ENCODE data around the gene ASB18. TPM values are rescaled to one million over a fixed set of nuclear protein-coding genes. Genes with fewer than 3 reads are reported as not detected.

The ASB18 gene
- polyA plus RNA-seq, 1 donor (not counting 4 experiments of a cell fraction or from before 2014, with no cell fraction given): not detected

- peak overlapping the region in 1 of 3 experiments; percentile 51 for H3K4me3 ChIP-seq (ENCODE audit: control insufficient read depth in 2 of 3, extremely low read depth in 1 of 3, insufficient read depth in 2 of 3, low read depth in 1 of 3, low read length in 3 of 3)
- H3K27me3 ChIP-seq (ENCODE audit: control insufficient read depth, extremely low read depth, insufficient read depth, low read length): no peaks in the 10 kb centered on the region
- FAIRE-seq: no peak
Observed at GRCh38 chr2:236180831-236181453, 83.3 kb downstream of the ASB18 start.

GRCh38 chr2:236180076-236180816 is 84.0 kb downstream of the ASB18 start:
- FAIRE-seq: peak; percentile 89

More at GRCh38 chr2:236180831-236181453, 83.3 kb downstream of the ASB18 start:
- H4K20me1 ChIP-seq (ENCODE audit: control insufficient read depth, extremely low read depth, insufficient read depth, low read length): no peaks in the 10 kb centered on the region
- no peak overlapping the region for H2AFZ ChIP-seq (ENCODE audit: control insufficient read depth, low read length)
- no peak for DNase-seq (ENCODE audit: low read depth, low spot score)
- H3K36me3 ChIP-seq (ENCODE audit: control insufficient read depth in 2 of 2, extremely low read depth in 1 of 2, insufficient read depth in 2 of 2, low read length in 2 of 2): no peaks in the 10 kb centered on the region
- peak overlapping the region; percentile 85 for H3K4me2 ChIP-seq (ENCODE audit: control insufficient read depth, extremely low read depth, insufficient read depth, low read depth, low read length)
- peaks cover 23% of the 10 kb centered on the region for H3K4me1 ChIP-seq (ENCODE audit: control insufficient read depth, extremely low read depth, insufficient read depth, low read length)
- H3K9me1 ChIP-seq (ENCODE audit: control insufficient read depth, extremely low read depth, insufficient read depth, low read length): no peaks in the 10 kb centered on the region
- TF ChIP-seq EZH2 (IDR thresholded peaks at IDR 0.05; ENCODE audit: low read length) (no peak), CTCF (optimal IDR thresholded peaks at IDR 0.05 in 1 of 3, IDR thresholded peaks at IDR 0.05 in 1 of 3, conservative IDR thresholded peaks at IDR 0.05 in 1 of 3; ENCODE audit: extremely low read depth in 1 of 3, insufficient read depth in 2 of 3, low read length in 3 of 3) (peak; percentile 55 to 66 (median 64))
- no peaks in the 10 kb centered on the region for H3K9me3 ChIP-seq (ENCODE audit: control insufficient read depth, low read depth, low read length)
- no peaks in the 10 kb centered on the region for H3K79me2 ChIP-seq (ENCODE audit: control insufficient read depth, insufficient read depth, low read length)
- H3K9ac ChIP-seq (ENCODE audit: control insufficient read depth, extremely low read depth, insufficient read depth, low read length): no peak overlapping the region
- no peak overlapping the region for H3K27ac ChIP-seq (ENCODE audit: control insufficient read depth, insufficient read depth, low read length)
- dilution Hi-C loops (cut with MboI; ENCODE audit: extremely low pct_ligation_motif_present, low sequenced_read_pairs): no loop called here

More at GRCh38 chr2:236180076-236180816, 84.0 kb downstream of the ASB18 start:
- Histone ChIP-seq H3K36me3 (ENCODE audit: control insufficient read depth in 2 of 2, extremely low read depth in 1 of 2, insufficient read depth in 2 of 2, low read length in 2 of 2) (no peaks in the 10 kb centered on the region), H3K4me3 (ENCODE audit: control insufficient read depth in 2 of 3, extremely low read depth in 1 of 3, insufficient read depth in 2 of 3, low read depth in 1 of 3, low read length in 3 of 3) (peak overlapping the region; percentile 35 to 51 (median 41)), H2AFZ (ENCODE audit: control insufficient read depth, low read length) (peak overlapping the region; percentile 21), H3K9me3 (ENCODE audit: control insufficient read depth, low read depth, low read length) (no peaks in the 10 kb centered on the region), H3K27ac (ENCODE audit: control insufficient read depth, insufficient read depth, low read length) (peak overlapping the region; percentile 71), H3K79me2 (ENCODE audit: control insufficient read depth, insufficient read depth, low read length) (no peaks in the 10 kb centered on the region), H4K20me1 (ENCODE audit: control insufficient read depth, extremely low read depth, insufficient read depth, low read length) (no peaks in the 10 kb centered on the region), H3K27me3 (ENCODE audit: control insufficient read depth, extremely low read depth, insufficient read depth, low read length) (peaks cover 3% of the 10 kb centered on the region), H3K4me1 (ENCODE audit: control insufficient read depth, extremely low read depth, insufficient read depth, low read length) (peaks cover 23% of the 10 kb centered on the region), H3K9me1 (ENCODE audit: control insufficient read depth, extremely low read depth, insufficient read depth, low read length) (no peaks in the 10 kb centered on the region), H3K9ac (ENCODE audit: control insufficient read depth, extremely low read depth, insufficient read depth, low read length) (peak overlapping the region; percentile 69), H3K4me2 (ENCODE audit: control insufficient read depth, extremely low read depth, insufficient read depth, low read depth, low read length) (peak overlapping the region; percentile 85)
- dilution Hi-C loops (cut with MboI; ENCODE audit: extremely low pct_ligation_motif_present, low sequenced_read_pairs): no loop called here
- TF ChIP-seq CTCF (optimal IDR thresholded peaks at IDR 0.05 in 1 of 3, IDR thresholded peaks at IDR 0.05 in 1 of 3, conservative IDR thresholded peaks at IDR 0.05 in 1 of 3; ENCODE audit: extremely low read depth in 1 of 3, insufficient read depth in 2 of 3, low read length in 3 of 3): no peak
- TF ChIP-seq EZH2 (IDR thresholded peaks at IDR 0.05; ENCODE audit: low read length): no peak
- no peak for DNase-seq (ENCODE audit: low read depth, low spot score)

All from keratinocyte (primary cell).